Activated T-cell treated with anti-CD3 and anti-CD28 coated beads, Interleukin-2, amount 50 U/mL, for 24 hours (primary cell): ENCODE measurements around the gene TRPM3.
"Not testable (repeated sequence)": the region's sequence is repeated elsewhere in the genome, so short reads cannot be mapped to it uniquely, and the experiment has no call there.

Source experiments
- DNase-seq: peaks from one replicate; pipeline ENCODE4 v3.0.0-alpha.2; 2020
- H3K27ac Mint-ChIP-seq: 2 replicates; pipeline ENCODE4 v1.8.0; 2020; ENCODE audit warnings: mild to moderate bottlenecking, mixed read lengths
- H3K27me3 Mint-ChIP-seq: 2 replicates; pipeline ENCODE4 v1.8.0; 2020; ENCODE audit warnings: mixed read lengths
- H3K36me3 Mint-ChIP-seq: 2 replicates; pipeline ENCODE4 v1.8.0; 2020; ENCODE audit warnings: low read depth, mixed read lengths
- H3K4me1 Mint-ChIP-seq: 2 replicates; pipeline ENCODE4 v1.8.0; 2020; ENCODE audit warnings: low read depth, mixed read lengths
- H3K4me3 Mint-ChIP-seq: 2 replicates; pipeline ENCODE4 v1.8.0; 2020; ENCODE audit warnings: mild to moderate bottlenecking, moderate library complexity, mixed read lengths
- H3K9me3 Mint-ChIP-seq: 2 replicates; pipeline ENCODE4 v1.8.0; 2020; ENCODE audit warnings: mixed read lengths

Gene TRPM3

DNA sequence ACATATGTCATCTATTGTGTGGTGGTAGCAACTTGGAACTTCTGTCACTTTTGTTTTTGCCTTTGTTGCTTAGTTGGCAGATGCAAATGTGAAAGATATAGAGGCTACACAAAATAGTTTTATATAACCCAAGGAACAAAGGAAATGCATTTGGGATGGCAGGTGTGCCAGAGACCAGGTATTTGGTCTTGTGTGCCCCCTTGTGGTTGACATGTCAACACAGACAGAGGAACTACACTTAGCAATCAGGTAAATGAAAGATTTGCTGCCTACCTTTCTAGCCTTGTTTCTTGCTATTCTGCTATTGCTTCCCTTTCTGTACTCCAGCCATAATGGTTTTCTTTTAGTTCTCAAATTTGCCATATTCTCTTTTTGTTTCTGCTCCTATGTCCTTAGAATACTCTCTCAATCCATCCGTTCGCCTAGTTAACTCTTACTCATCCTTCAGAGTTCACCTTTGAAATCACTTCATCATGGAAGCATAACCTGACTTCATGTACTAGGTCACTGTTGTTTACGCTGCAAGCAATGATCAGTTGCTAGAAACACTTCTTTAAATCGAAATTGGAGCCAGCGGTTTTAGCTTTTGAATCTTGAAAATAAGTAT lies 119.5 kb downstream of the TRPM3 start:
- Mint-ChIP-seq H3K27ac (no peak overlapping the region), H3K27me3 (no peaks in the 10 kb centered on the region), H3K36me3 (no peaks in the 10 kb centered on the region), H3K4me1 (no peaks in the 10 kb centered on the region), H3K4me3 (no peak overlapping the region), H3K9me3 (peaks cover 11% of the 10 kb centered on the region)
- no peak for DNase-seq

- no peak for DNase-seq
- Mint-ChIP-seq H3K36me3 (no peaks in the 10 kb centered on the region), H3K27me3 (no peaks in the 10 kb centered on the region), H3K4me3 (no peak overlapping the region), H3K4me1 (no peaks in the 10 kb centered on the region), H3K27ac (no peak overlapping the region), H3K9me3 (no peaks in the 10 kb centered on the region)
Observed at GRCh38 chr9:70998962-70999361, 122.5 kb downstream of the TRPM3 start.

DNA sequence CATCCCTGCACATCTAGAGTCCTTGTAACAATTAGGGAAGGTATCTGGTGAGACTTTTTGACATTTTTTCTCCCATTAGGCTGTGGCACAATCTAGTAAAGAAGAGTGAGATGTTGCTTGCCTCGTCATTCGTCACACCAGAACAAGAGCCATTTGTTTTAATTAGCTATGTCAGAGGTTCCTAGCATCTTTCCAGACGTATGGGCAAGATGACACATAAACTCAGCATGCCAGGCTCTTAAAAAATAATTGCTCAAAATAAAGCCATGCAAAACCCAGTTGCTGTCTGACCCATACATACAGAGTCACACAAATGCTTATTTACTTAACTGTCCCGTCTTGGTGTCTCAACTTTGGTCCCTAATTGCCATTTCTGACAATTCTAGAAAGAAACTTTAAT lies 125.9 kb downstream of the TRPM3 start:
- Mint-ChIP-seq H3K4me3 (no peak overlapping the region), H3K4me1 (no peaks in the 10 kb centered on the region), H3K27ac (no peak overlapping the region), H3K36me3 (no peaks in the 10 kb centered on the region), H3K9me3 (no peaks in the 10 kb centered on the region), H3K27me3 (no peaks in the 10 kb centered on the region)
- no peak for DNase-seq

- H3K4me3 Mint-ChIP-seq, result no peak overlapping the region
- H3K36me3 Mint-ChIP-seq, result no peaks in the 10 kb centered on the region
- H3K9me3 Mint-ChIP-seq, result no peaks in the 10 kb centered on the region
- no peaks in the 10 kb centered on the region for H3K4me1 Mint-ChIP-seq
- DNase-seq, result no peak
- no peak overlapping the region for H3K27ac Mint-ChIP-seq
- H3K27me3 Mint-ChIP-seq, result no peaks in the 10 kb centered on the region
Observed at GRCh38 chr9:70994582-70994981, 126.8 kb downstream of the TRPM3 start.

DNA sequence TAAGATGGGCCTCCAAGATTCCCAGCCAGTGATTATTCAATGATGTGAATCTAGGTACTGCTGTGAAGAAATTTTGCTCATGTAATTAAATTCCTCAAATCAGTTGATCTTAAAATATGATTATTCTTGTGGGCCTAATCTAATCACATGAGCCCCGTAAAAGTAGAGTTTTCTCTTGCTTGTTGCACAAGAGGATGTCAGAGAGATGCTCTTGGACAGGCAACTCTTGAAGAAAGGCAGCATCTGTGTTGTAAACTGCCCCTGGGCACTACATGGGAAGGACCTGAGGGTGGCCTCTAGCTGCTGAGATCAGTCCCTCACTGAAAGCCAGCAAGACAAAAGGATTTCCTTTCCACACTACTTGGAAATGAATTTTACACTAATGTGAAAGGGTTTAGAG lies 132.9 kb downstream of the TRPM3 start:
- Mint-ChIP-seq H3K27ac (no peak overlapping the region), H3K4me1 (no peaks in the 10 kb centered on the region), H3K4me3 (no peak overlapping the region), H3K27me3 (no peaks in the 10 kb centered on the region), H3K9me3 (peaks cover 3% of the 10 kb centered on the region), H3K36me3 (no peaks in the 10 kb centered on the region)
- no peak for DNase-seq

DNA sequence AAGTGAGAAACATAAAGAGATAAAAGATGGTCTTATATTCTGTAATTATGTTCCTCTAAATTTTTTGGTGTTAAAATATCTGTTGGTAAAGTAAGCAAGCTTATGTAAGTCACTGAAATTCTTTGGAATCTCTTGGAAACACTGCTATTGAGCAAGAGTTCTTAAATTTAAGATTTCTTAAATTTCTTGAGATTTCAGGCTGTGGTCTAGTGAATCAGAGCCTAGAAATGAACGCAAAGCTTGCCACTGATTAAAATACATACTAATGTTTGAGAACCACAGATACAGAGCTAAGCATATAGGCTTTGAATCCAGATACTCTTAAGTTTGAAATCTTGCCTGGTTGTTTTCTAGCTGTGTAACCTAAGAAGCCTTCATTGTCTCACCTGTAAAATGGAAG lies 133.4 kb downstream of the TRPM3 start:
- peaks cover 9% of the 10 kb centered on the region for H3K9me3 Mint-ChIP-seq
- H3K4me1 Mint-ChIP-seq, result no peaks in the 10 kb centered on the region

DNA sequence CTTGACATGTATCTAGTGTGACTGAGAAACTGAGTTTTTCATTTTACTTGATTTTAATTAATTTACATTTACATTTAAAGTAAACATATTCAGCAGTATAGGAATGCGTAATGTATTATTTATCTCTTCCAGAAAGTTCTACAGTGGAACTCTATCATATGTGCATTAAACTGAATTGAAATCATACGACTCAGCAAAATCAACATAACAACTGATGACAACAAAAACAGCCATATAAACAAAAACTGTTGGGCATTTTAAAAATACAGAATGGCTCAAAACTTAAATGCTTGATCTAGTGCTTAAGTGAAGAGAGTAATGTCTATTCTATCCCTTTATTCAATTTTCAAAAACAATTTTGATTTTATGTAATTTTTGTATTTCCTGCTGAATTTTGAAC lies 134.4 kb downstream of the TRPM3 start:
- Mint-ChIP-seq H3K36me3 (no peaks in the 10 kb centered on the region), H3K9me3 (peaks cover 10% of the 10 kb centered on the region), H3K27ac (no peak overlapping the region), H3K27me3 (no peaks in the 10 kb centered on the region), H3K4me1 (no peaks in the 10 kb centered on the region), H3K4me3 (no peak overlapping the region)
- no peak for DNase-seq

More for the DNA sequence above, 133.4 kb downstream of the TRPM3 start:
- Mint-ChIP-seq H3K4me3 (no peak overlapping the region), H3K27me3 (no peaks in the 10 kb centered on the region), H3K27ac (no peak overlapping the region), H3K36me3 (no peaks in the 10 kb centered on the region)
- DNase-seq, result no peak

DNA sequence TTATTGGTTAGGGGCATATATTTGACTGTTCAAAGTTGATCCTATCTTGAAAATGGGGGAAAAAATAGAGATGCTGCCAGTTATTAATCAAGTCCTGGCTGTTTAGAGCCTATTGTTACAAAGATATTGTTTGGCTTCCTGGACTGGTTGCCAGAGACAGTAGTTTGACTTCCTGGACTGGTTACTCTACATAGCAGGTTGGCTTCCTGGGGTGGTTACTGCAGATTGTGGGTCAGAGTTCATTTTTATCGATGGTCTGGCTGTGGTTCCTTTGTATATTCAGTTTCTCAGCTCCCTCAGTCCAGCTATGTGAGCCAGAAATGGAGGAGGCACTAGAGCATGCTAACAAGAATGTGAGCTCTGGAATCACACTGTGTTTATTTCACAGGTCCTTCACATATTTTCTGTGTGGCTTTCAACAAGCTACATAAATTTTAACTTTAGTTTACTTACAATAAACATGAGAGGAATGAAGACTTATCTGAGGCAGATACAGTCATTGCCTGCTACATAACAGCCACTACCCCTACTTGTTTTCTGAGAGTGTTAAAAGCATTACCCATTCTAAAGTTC lies 137.6 kb downstream of the TRPM3 start:
- peaks cover 10% of the 10 kb centered on the region for H3K9me3 Mint-ChIP-seq
- H3K4me1 Mint-ChIP-seq, result no peaks in the 10 kb centered on the region
- no peak for DNase-seq
- no peaks in the 10 kb centered on the region for H3K27me3 Mint-ChIP-seq
- H3K4me3 Mint-ChIP-seq, result no peak overlapping the region
- H3K36me3 Mint-ChIP-seq, result no peaks in the 10 kb centered on the region
- no peak overlapping the region for H3K27ac Mint-ChIP-seq

DNA sequence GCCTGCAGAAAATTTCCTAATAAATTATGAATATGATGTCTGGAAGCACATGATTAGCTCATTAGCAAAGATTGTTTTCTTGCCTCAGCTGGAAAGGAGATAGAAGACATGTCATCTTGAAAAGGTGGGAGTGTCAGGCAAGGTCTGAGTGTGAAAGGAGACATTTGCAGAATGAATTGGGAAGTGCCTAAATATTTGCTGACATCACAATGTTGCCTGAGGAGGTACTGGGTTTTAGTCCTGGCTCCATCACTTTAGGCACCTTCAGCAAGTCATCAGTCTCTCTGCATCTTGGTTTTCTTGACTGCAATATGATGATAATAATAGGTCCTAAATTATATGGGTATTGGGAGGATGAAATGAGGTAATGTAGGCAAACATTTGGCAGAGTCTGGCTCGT lies 140.1 kb downstream of the TRPM3 start:
- Mint-ChIP-seq H3K36me3 (no peaks in the 10 kb centered on the region), H3K27ac (no peak overlapping the region), H3K9me3 (peaks cover 10% of the 10 kb centered on the region), H3K4me1 (no peaks in the 10 kb centered on the region), H3K4me3 (no peak overlapping the region), H3K27me3 (no peaks in the 10 kb centered on the region)
- DNase-seq, result no peak

DNA sequence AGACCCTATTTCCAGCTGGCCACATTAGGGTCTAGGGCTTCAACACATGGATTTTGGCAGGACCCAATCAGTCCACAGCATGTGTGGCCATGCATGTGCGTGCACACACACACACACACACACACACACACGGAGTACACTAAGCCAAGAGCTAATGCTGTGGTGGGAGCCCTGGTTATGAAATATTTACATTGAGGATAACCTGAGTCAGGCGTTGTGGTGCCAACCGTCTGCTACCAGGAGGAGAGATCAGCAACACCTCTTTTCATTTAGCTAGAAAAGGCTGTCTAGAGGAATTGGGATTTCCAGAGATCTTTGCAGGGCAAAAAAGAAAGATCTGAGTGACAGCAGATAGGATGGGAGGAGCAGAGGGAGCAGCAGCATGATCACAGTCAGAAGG lies 141.5 kb downstream of the TRPM3 start:
- Mint-ChIP-seq H3K4me1 (no peaks in the 10 kb centered on the region), H3K9me3 (peaks cover 10% of the 10 kb centered on the region), H3K27me3 (no peaks in the 10 kb centered on the region), H3K36me3 (no peaks in the 10 kb centered on the region), H3K27ac (no peak overlapping the region), H3K4me3 (no peak overlapping the region)
- DNase-seq, result no peak

GRCh38 chr9:70978085-70978484 lies 143.3 kb downstream of the TRPM3 start:
- Mint-ChIP-seq H3K27me3 (no peaks in the 10 kb centered on the region), H3K27ac (no peak overlapping the region), H3K4me3 (no peak overlapping the region), H3K36me3 (no peaks in the 10 kb centered on the region), H3K4me1 (no peaks in the 10 kb centered on the region), H3K9me3 (peaks cover 2% of the 10 kb centered on the region)
- DNase-seq, result no peak

- no peak overlapping the region for H3K27ac Mint-ChIP-seq
Observed at GRCh38 chr9:70975821-70976220, 145.6 kb downstream of the TRPM3 start.

DNA sequence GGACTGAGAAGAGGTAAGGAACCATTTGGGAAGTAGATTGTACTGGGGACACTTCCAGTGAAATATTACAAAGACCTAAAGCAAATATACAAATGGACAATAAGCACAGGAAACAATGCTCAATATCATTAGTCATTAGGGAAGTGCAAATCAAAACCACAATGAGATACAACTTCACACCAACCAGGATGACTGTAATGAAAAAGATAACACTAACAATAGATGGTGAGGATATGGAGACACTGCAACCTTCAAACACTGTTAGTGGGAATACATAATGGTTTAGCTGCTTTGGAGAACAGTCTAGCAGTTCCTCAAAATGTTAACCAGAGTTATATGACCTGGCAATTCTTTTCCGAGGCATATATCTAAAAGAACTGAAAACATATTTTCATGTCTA lies 149.7 kb downstream of the TRPM3 start:
- no peak for DNase-seq
- Mint-ChIP-seq H3K27me3 (no peaks in the 10 kb centered on the region), H3K4me1 (no peaks in the 10 kb centered on the region)

More at GRCh38 chr9:70975821-70976220, 145.6 kb downstream of the TRPM3 start:
- Mint-ChIP-seq H3K9me3 (no peaks in the 10 kb centered on the region), H3K4me1 (no peaks in the 10 kb centered on the region), H3K36me3 (no peaks in the 10 kb centered on the region), H3K27me3 (no peaks in the 10 kb centered on the region), H3K4me3 (no peak overlapping the region)
- DNase-seq, result no peak

GRCh38 chr9:70966380-70966779 lies 155.0 kb downstream of the TRPM3 start:
- not testable (repeated sequence) for H3K9me3 Mint-ChIP-seq, H3K36me3 Mint-ChIP-seq, H3K27me3 Mint-ChIP-seq

More for the DNA sequence above, 149.7 kb downstream of the TRPM3 start:
- Mint-ChIP-seq H3K36me3 (no peaks in the 10 kb centered on the region), H3K9me3 (no peaks in the 10 kb centered on the region), H3K27ac (no peak overlapping the region), H3K4me3 (no peak overlapping the region)

GRCh38 chr9:70964861-70965260 lies 156.6 kb downstream of the TRPM3 start:
- H3K4me1 Mint-ChIP-seq, result no peaks in the 10 kb centered on the region
- no peaks in the 10 kb centered on the region for H3K9me3 Mint-ChIP-seq
- H3K27me3 Mint-ChIP-seq, result peaks cover 4% of the 10 kb centered on the region

More at GRCh38 chr9:70966380-70966779, 155.0 kb downstream of the TRPM3 start:
- DNase-seq, H3K4me3 Mint-ChIP-seq, H3K27ac Mint-ChIP-seq, H3K4me1 Mint-ChIP-seq: not testable (repeated sequence)

GRCh38 chr9:70963554-70963953 lies 157.9 kb downstream of the TRPM3 start:
- H3K4me3 Mint-ChIP-seq, result no peak overlapping the region

More at GRCh38 chr9:70964861-70965260, 156.6 kb downstream of the TRPM3 start:
- DNase-seq, result no peak
- no peak overlapping the region for H3K4me3 Mint-ChIP-seq
- H3K36me3 Mint-ChIP-seq, result no peaks in the 10 kb centered on the region
- no peak overlapping the region for H3K27ac Mint-ChIP-seq

More at GRCh38 chr9:70963554-70963953, 157.9 kb downstream of the TRPM3 start:
- peaks cover 6% of the 10 kb centered on the region for H3K27me3 Mint-ChIP-seq
- no peak overlapping the region for H3K27ac Mint-ChIP-seq
- H3K9me3 Mint-ChIP-seq, result no peaks in the 10 kb centered on the region
- no peak for DNase-seq
- no peaks in the 10 kb centered on the region for H3K36me3 Mint-ChIP-seq
- H3K4me1 Mint-ChIP-seq, result no peaks in the 10 kb centered on the region
